GM12872 (cell line): ENCODE results near the gene MAP2K7.

Source experiments
- CTCF ChIP-seq: IDR thresholded peaks from 3 replicates; pipeline ENCODE4 v1.5.1; 2011; ENCODE audit warnings: low read depth, mild to moderate bottlenecking, low read length, moderate library complexity; ENCODE audit not compliant: insufficient read depth

MAP2K7 gene

GRCh38 chr19:7905268-7905667 lies 1.6 kb downstream of the MAP2K7 start:
- no peak for TF ChIP-seq CTCF

DNA sequence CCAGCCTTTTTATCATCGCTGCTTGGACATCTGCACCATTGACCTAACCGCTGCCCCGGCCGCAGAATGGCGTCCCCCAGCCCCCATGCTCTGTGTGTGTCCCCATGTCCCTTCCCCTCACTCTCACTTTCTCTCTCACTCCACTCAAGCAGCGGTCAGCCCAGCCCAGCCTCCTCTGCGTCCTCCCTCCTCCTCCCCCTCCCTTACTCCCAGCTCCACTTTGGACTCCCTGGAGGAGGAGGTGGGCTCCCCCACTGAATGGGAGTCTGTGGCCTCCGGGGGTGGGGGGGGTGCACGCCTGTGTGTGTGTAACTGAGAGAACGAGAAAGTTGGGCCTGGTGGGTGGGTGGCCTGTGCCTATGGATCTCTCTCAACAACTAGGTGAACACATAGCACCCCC lies 2.2 kb downstream of the MAP2K7 start:
- no peak for TF ChIP-seq CTCF

DNA sequence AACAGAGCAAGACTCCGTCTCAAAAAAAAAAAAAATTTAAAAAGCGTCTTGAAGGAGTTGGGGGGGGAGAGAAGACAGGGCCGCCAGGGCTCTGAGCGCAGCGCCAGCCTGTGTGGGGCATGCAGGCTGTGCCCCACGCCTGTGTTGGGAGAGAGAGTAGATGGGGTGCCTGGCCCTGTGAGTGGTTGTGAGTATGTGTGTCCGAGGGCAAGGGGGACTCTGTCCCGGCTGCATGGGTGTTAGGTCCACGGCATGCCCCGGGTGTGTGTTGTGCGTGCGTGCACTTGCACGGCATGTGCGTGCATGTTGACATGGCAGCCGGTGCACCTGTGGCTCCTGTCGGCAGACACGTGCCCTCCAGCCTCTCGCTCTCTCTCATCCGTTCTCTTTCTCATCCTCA lies 3.4 kb downstream of the MAP2K7 start:
- no peak for TF ChIP-seq CTCF

GRCh38 chr19:7907544-7907943 lies 3.9 kb downstream of the MAP2K7 start:
- TF ChIP-seq CTCF = no peak

DNA sequence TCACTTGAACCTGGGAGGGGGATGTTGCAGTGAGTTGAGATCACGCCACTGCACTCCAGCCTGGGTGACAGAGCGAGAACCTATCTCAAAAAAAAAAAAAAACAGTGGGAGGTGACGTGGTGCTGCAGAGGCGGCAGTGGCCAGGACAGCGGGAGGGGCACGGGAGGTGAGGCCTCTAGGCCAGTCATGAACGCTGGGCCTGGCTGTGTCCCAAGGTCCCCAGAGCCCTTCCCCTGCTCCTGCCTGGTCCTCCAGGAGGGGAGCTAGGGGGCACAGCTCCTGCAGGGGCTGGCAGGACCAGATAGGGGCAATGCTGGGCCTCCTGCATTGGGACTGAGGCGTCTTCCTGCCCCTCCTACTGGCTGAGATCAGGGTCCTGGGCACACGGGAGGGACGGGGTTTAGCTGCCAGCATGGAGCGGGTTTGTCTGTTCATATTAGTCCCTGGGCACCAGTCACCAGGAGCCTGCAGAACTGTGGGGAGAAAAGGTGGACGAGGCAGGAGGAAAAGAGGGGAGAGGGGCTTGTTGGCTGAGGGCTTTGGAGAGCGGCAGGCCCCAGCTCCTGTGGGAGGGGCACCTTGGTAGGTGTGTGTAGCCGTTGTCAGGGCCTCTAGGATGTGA lies 4.5 kb downstream of the MAP2K7 start:
- no peak for TF ChIP-seq CTCF

DNA sequence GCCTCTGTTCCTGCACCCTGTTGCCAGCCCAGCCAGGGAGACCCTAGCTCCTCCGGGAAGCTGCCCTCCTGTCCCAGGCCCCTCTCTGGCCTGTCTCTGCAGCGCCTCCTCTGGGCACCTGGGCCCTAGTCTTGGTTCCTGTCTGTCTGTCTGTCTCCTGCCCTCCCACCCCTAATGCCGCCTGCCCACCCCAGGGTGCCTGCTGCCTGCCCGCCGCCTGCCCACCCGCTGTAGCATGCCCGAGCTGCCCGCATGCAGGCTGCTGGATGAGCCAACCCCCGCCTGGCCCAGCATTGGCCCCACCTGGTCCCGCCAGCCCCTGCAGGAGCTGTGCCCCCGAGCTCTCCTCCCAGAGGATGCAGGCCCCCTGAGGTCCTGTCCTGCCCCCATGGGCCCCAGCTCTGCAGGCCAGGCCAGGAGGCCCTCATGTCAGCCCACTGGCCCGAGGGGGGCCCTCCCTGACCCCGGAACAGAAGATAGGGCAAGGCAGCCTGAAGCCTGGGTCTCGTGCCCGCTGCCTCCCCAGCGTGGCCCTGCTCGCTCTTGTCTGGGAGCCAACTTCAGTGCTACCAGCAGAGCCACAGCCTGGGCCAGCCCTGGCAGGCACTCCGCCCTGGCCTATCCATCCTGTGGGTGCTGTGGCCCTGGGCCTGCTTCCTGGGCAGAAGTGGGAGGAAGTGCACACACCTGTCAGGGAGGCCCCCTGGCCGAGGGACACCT lies 5.2 kb downstream of the MAP2K7 start:
- TF ChIP-seq CTCF = no peak

- TF ChIP-seq CTCF = no peak
These were observed 5.9 kb downstream of the MAP2K7 start for GRCh38 chr19:7909471-7910067.
